Activated naive CD8-positive, alpha-beta T cell treated with anti-CD3 and anti-CD28 coated beads, Interleukin-2, amount 50 U/mL, for 24 hours (primary cell): ENCODE results near the gene CRABP2.

ENCODE experiments used
- ATAC-seq: fragments of 150-1000 bp; cut with Tn5 transposase; one replicate; pipeline ENCODE4 v1.10.0; 2021
- DNase-seq: peaks from one replicate; pipeline ENCODE4 v3.0.0; 2021
- H3K27ac Mint-ChIP-seq: one replicate; pipeline ENCODE4 v1.8.0; 2021; ENCODE audit warnings: mild to moderate bottlenecking, mixed read lengths
- H3K27me3 Mint-ChIP-seq: one replicate; pipeline ENCODE4 v1.8.0; 2021; ENCODE audit warnings: mixed read lengths
- H3K36me3 Mint-ChIP-seq: one replicate; pipeline ENCODE4 v1.8.0; 2021; ENCODE audit warnings: low read depth, mixed read lengths
- H3K4me1 Mint-ChIP-seq: one replicate; pipeline ENCODE4 v1.8.0; 2021; ENCODE audit warnings: mixed read lengths
- H3K4me3 Mint-ChIP-seq: one replicate; pipeline ENCODE4 v1.8.0; 2021; ENCODE audit warnings: mild to moderate bottlenecking, moderate library complexity, mixed read lengths
- H3K9me3 Mint-ChIP-seq: one replicate; pipeline ENCODE4 v1.8.0; 2021; ENCODE audit warnings: mixed read lengths

CRABP2 gene

DNA sequence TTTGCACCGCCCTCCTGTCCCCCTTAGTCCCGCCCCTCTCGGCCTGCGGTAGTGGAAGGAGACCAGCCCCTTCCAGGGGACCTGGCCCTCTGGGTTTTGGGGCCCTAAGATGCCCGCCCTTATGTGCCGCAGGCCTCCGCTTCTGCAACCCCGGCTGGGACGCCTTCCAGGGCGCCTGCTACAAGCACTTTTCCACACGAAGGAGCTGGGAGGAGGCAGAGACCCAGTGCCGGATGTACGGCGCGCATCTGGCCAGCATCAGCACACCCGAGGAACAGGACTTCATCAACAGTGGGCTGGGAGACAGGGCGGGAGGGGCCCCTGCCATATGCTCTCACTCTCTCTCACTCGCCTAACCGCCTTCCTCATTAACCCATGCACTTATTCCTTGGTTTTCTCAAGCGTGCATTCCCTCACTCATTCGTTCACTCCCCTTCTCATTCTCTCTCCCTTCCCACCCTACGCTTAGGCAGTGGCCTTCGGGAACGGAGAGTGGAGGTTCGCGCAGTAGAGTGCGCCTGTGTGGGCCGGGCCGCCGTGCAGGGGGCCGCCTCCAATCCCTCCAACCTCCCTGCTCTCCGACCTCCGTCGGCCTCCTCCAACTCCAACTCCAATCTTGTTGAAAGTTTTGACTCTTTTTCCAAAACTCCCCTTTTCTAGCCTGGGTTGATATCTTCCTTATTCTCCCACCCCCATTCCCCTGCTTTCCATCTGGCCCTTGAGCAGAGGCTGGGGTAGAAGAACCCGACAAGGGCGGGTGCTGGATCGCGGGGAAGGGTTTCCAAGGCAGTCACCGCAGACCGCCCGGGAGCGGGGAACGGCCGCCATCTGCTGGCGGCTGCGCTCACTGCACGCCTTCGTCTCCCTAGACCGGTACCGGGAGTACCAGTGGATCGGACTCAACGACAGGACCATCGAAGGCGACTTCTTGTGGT lies 48.3 kb downstream of the CRABP2 start:
- ATAC-seq (no peak), DNase-seq (peak; percentile 84)
- Mint-ChIP-seq H3K4me3 (peak overlapping the region; percentile 68), H3K36me3 (no peaks in the 10 kb centered on the region), H3K9me3 (no peaks in the 10 kb centered on the region), H3K4me1 (peaks cover 41% of the 10 kb centered on the region), H3K27me3 (peaks cover 51% of the 10 kb centered on the region), H3K27ac (no peak overlapping the region)

- H3K9me3 Mint-ChIP-seq: no peaks in the 10 kb centered on the region
- H3K4me1 Mint-ChIP-seq: peaks cover 32% of the 10 kb centered on the region
- no peak overlapping the region for H3K4me3 Mint-ChIP-seq
- no peak for DNase-seq
- H3K36me3 Mint-ChIP-seq: no peaks in the 10 kb centered on the region
- H3K27me3 Mint-ChIP-seq: peaks cover 60% of the 10 kb centered on the region
- no peak overlapping the region for H3K27ac Mint-ChIP-seq
- ATAC-seq: no peak
Measured at GRCh38 chr1:156655904-156656516, 49.4 kb downstream of the CRABP2 start.

DNA sequence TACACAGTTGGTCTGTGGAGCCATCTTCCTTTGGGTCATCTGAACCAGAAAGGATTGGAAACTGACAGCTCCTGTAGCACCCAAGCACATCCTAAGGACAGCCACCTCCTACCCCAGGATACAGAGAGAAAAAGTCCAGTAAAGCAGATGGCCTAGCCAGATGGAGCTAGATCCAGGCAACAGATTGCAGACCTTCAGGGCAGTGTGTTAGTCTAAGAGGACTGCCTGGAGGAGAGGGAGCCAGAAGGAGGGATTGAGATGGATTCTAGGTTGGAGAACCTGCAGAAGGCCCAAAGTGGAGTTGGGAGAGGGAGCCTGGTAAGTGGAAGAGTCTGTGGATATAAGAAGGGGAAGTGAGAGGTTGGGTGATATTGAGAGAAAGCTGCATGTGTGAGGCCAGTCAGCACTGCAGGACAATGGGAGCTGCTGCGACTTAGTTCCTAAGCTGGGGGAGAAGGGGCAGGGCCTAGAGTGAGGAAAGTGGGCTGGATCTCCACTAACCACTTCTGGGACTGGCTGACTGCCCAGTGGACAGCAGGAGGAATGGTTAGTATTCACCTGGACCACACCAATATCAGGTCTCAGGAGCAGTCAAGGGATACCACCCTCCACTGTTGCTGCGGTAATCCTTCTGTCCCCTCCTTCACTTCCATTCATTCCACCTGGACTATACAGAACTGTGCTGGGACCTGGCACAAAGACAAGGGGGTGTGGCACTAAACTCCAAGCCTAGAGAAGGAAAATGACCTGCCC lies 50.1 kb downstream of the CRABP2 start:
- no peaks in the 10 kb centered on the region for H3K36me3 Mint-ChIP-seq
- ATAC-seq (no peak), DNase-seq (no peak)
- no peak overlapping the region for H3K27ac Mint-ChIP-seq
- H3K9me3 Mint-ChIP-seq: no peaks in the 10 kb centered on the region
- H3K4me3 Mint-ChIP-seq: no peak overlapping the region
- peaks cover 66% of the 10 kb centered on the region for H3K27me3 Mint-ChIP-seq
- H3K4me1 Mint-ChIP-seq: peaks cover 29% of the 10 kb centered on the region

DNA sequence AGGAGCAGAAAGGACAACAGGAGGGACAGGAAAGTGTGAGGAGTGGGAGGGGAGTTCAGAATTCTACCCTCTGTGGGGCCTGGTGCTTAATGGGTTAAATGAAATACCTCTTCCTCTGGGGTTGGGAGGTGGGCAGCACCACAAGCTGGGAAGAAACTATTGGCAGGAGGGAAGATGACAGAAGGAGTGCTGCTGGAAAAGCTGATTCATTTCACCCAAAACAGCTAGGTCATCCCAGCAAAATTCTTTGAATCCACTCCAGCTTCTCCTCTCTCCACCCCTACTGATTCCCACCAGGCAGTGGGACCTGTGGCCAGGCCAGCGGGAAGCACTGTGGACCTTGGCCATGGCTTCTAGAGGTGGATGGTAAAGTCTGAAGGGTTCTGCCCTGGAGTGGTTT lies 50.7 kb downstream of the CRABP2 start:
- no peak for ATAC-seq
- Mint-ChIP-seq H3K4me3 (no peak overlapping the region), H3K9me3 (no peaks in the 10 kb centered on the region)

GRCh38 chr1:156652992-156653355 lies 52.4 kb downstream of the CRABP2 start:
- DNase-seq (no peak), ATAC-seq (no peak)
- Mint-ChIP-seq H3K27me3 (peaks cover 81% of the 10 kb centered on the region), H3K9me3 (no peaks in the 10 kb centered on the region), H3K36me3 (no peaks in the 10 kb centered on the region), H3K27ac (no peak overlapping the region), H3K4me1 (peaks cover 14% of the 10 kb centered on the region), H3K4me3 (no peak overlapping the region)

More for the DNA sequence above, 50.7 kb downstream of the CRABP2 start:
- H3K27ac Mint-ChIP-seq: no peak overlapping the region
- H3K4me1 Mint-ChIP-seq: peaks cover 22% of the 10 kb centered on the region
- no peak for DNase-seq
- H3K36me3 Mint-ChIP-seq: no peaks in the 10 kb centered on the region
- H3K27me3 Mint-ChIP-seq: peaks cover 71% of the 10 kb centered on the region

DNA sequence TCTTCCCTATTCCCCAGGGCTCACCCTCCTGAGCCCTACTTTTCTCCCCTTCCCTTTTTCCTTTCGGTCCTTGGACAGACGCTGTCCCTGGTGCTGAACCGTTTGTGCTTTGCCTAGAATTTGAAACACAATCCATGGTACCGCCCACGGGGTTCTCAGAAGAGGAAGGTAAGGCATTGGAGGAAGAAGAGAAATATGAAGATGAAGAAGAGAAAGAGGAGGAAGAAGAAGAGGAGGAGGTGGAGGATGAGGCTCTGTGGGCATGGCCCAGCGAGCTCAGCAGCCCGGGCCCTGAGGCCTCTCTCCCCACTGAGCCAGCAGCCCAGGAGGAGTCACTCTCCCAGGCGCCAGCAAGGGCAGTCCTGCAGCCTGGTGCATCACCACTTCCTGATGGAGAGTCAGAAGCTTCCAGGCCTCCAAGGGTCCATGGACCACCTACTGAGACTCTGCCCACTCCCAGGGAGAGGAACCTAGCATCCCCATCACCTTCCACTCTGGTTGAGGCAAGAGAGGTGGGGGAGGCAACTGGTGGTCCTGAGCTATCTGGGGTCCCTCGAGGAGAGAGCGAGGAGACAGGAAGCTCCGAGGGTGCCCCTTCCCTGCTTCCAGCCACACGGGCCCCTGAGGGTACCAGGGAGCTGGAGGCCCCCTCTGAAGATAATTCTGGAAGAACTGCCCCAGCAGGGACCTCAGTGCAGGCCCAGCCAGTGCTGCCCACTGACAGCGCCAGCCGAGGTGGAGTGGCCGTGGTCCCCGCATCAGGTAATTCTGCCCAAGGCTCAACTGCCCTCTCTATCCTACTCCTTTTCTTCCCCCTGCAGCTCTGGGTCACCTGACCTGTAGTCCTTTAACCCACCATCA lies 53.0 kb downstream of the CRABP2 start:
- Mint-ChIP-seq H3K27ac (no peak overlapping the region), H3K4me1 (peaks cover 8% of the 10 kb centered on the region), H3K36me3 (no peaks in the 10 kb centered on the region), H3K9me3 (no peaks in the 10 kb centered on the region), H3K27me3 (peaks cover 85% of the 10 kb centered on the region), H3K4me3 (no peak overlapping the region)
- ATAC-seq (no peak), DNase-seq (no peak)
